ENCODE results near the gene PPP1R17.

Gene PPP1R17

GRCh38 chr7:31702354-31702753 is 15.3 kb downstream of the PPP1R17 start:
- DNase-seq: no peak

GRCh38 chr7:31705377-31705776 is 18.4 kb downstream of the PPP1R17 start:
- DNase-seq: no peak

GRCh38 chr7:31707089-31707488 is 20.1 kb downstream of the PPP1R17 start:
- no peak for DNase-seq

GRCh38 chr7:31710171-31710570 is 23.2 kb downstream of the PPP1R17 start:
- DNase-seq: no peak

- no peak for DNase-seq
Observed at GRCh38 chr7:31716355-31716754, 29.3 kb downstream of the PPP1R17 start.

GRCh38 chr7:31720366-31720765 is 33.4 kb downstream of the PPP1R17 start:
- DNase-seq: no peak

GRCh38 chr7:31724696-31725095 is 37.7 kb downstream of the PPP1R17 start:
- no peak for DNase-seq

- no peak for DNase-seq
Observed at GRCh38 chr7:31729195-31729804, 42.3 kb downstream of the PPP1R17 start.

GRCh38 chr7:31734456-31734855 is 47.4 kb downstream of the PPP1R17 start:
- no peak for DNase-seq

GRCh38 chr7:31735991-31736982 is 49.3 kb downstream of the PPP1R17 start:
- peak; percentile 75 for DNase-seq

- DNase-seq: no peak
Observed at GRCh38 chr7:31741852-31742251, 54.8 kb downstream of the PPP1R17 start.

- DNase-seq: peak; percentile 73
Observed at GRCh38 chr7:31744294-31744874, 57.4 kb downstream of the PPP1R17 start.

- no peak for DNase-seq
Observed at GRCh38 chr7:31747553-31747952, 60.5 kb downstream of the PPP1R17 start.

GRCh38 chr7:31748084-31748483 is 61.1 kb downstream of the PPP1R17 start:
- no peak for DNase-seq

- no peak for DNase-seq
Observed at GRCh38 chr7:31751726-31752125, 64.7 kb downstream of the PPP1R17 start.
